ENCODE data around the gene EFCAB5.
"Not testable (repeated sequence)": the region's sequence is repeated elsewhere in the genome, so short reads cannot be mapped to it uniquely, and the experiment has no call there.

GRCh38 chr17:29957488-29957887 lies 16.1 kb downstream of the EFCAB5 start:
- TF ChIP-seq CTCF (IDR thresholded peaks at IDR 0.05); POLR2AphosphoS5 (IDR thresholded peaks at IDR 0.05; ENCODE audit: low read depth, low read length); SIN3A (IDR thresholded peaks at IDR 0.05; ENCODE audit: borderline replicate concordance, insufficient read depth, low read depth, low read length); TCF7L2 (IDR thresholded peaks at IDR 0.05; ENCODE audit: low read depth, low read length): not testable (repeated sequence)
- TF ChIP-seq, protein P1, sequence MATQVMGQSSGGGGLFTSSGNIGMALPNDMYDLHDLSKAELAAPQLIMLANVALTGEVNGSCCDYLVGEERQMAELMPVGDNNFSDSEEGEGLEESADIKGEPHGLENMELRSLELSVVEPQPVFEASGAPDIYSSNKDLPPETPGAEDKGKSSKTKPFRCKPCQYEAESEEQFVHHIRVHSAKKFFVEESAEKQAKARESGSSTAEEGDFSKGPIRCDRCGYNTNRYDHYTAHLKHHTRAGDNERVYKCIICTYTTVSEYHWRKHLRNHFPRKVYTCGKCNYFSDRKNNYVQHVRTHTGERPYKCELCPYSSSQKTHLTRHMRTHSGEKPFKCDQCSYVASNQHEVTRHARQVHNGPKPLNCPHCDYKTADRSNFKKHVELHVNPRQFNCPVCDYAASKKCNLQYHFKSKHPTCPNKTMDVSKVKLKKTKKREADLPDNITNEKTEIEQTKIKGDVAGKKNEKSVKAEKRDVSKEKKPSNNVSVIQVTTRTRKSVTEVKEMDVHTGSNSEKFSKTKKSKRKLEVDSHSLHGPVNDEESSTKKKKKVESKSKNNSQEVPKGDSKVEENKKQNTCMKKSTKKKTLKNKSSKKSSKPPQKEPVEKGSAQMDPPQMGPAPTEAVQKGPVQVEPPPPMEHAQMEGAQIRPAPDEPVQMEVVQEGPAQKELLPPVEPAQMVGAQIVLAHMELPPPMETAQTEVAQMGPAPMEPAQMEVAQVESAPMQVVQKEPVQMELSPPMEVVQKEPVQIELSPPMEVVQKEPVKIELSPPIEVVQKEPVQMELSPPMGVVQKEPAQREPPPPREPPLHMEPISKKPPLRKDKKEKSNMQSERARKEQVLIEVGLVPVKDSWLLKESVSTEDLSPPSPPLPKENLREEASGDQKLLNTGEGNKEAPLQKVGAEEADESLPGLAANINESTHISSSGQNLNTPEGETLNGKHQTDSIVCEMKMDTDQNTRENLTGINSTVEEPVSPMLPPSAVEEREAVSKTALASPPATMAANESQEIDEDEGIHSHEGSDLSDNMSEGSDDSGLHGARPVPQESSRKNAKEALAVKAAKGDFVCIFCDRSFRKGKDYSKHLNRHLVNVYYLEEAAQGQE (IDR thresholded peaks at IDR 0.05; ENCODE audit: insufficient read depth in 1 of 2, low read depth in 2 of 2, low read length in 1 of 2): not testable (repeated sequence)
